ENCODE measurements around the gene FZD7. TPM values are rescaled to one million over a fixed set of nuclear protein-coding genes. Genes with fewer than 3 reads are reported as not detected.

The FZD7 gene
- total and polyA plus RNA-seq, 9 of the 15 experiments (the other 6 are each of a cell fraction or from before 2014, with no cell fraction given), result 0.11 to 2.4 (median 0.69) TPM

DNA sequence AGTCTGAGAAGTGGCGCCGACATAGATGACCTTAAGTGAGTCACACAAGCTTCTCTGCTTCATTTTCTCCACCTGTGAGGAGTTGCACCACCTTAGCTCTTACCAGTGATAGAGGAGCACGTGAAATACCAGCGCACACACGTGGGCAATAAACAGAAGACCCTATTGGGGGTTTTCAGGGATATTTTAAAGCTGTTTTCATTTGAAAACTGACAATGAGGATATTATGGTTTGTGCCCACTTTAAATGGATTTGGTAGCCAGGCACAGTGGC is 47.3 kb upstream of the FZD7 start:
- 6% methylated on average over 5 of the region's 5 CpGs for WGBS (ENCODE audit: insufficient coverage, low coverage, missing lambda C conversion rate)

More for the DNA sequence above, 47.3 kb upstream of the FZD7 start:
- H3K4me1 ChIP-seq (replicated peaks in 1 of 2; ENCODE audit: control insufficient read depth in 2 of 2, insufficient read depth in 2 of 2, low read length in 2 of 2), result no peaks in the 10 kb centered on the region; a peak in 1 of 5 replicates
- ATAC-seq (no peak), FAIRE-seq (no peak), DNase-seq (ENCODE audit: extremely low read depth in 1 of 4, low spot score in 3 of 4) (no peak)
- ChIA-PET POLR2A (no interaction called here), CTCF (ENCODE audit: low intra/inter-chr PET ratio) (no interaction called here)
- H3K79me2 ChIP-seq (ENCODE audit: control insufficient read depth, insufficient read depth, low read length), result no peaks in the 10 kb centered on the region
- no peak overlapping the region for H3K9ac ChIP-seq (ENCODE audit: insufficient read depth in 1 of 2, low read depth in 2 of 2, low read length in 2 of 2)
- H4K20me1 ChIP-seq (replicated peaks; ENCODE audit: control insufficient read depth, insufficient read depth, low read length), result no peaks in the 10 kb centered on the region
- intact Hi-C loops (cut with micrococcal nuclease), result no loop called here
- H3K27me3 ChIP-seq (ENCODE audit: control insufficient read depth in 2 of 2, insufficient read depth in 2 of 2, low read length in 2 of 2), result peaks cover 4 to 21% of the 10 kb centered on the region in 2 experiments; a peak in 4 of 5 replicates
- no peak for TF ChIP-seq ZNF253 (CRISPR knock-in tag; conservative IDR thresholded peaks at IDR 0.05)
- TF ChIP-seq, protein P1, sequence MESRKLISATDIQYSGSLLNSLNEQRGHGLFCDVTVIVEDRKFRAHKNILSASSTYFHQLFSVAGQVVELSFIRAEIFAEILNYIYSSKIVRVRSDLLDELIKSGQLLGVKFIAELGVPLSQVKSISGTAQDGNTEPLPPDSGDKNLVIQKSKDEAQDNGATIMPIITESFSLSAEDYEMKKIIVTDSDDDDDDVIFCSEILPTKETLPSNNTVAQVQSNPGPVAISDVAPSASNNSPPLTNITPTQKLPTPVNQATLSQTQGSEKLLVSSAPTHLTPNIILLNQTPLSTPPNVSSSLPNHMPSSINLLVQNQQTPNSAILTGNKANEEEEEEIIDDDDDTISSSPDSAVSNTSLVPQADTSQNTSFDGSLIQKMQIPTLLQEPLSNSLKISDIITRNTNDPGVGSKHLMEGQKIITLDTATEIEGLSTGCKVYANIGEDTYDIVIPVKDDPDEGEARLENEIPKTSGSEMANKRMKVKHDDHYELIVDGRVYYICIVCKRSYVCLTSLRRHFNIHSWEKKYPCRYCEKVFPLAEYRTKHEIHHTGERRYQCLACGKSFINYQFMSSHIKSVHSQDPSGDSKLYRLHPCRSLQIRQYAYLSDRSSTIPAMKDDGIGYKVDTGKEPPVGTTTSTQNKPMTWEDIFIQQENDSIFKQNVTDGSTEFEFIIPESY (CRISPR knock-in tag; IDR thresholded peaks at IDR 0.05), result no peak
- TF ChIP-seq ZNF134 (CRISPR knock-in tag; conservative IDR thresholded peaks at IDR 0.05), result no peak
- TF ChIP-seq, protein P2, sequence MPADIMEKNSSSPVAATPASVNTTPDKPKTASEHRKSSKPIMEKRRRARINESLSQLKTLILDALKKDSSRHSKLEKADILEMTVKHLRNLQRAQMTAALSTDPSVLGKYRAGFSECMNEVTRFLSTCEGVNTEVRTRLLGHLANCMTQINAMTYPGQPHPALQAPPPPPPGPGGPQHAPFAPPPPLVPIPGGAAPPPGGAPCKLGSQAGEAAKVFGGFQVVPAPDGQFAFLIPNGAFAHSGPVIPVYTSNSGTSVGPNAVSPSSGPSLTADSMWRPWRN (IDR thresholded peaks at IDR 0.05; ENCODE audit: low read depth), result no peak
- TF ChIP-seq NFATC3 (IDR thresholded peaks at IDR 0.05), result no peak
- no peak for TF ChIP-seq TGIF2 (CRISPR knock-in tag; IDR thresholded peaks at IDR 0.05)
- no peak for TF ChIP-seq ZNF165 (CRISPR knock-in tag; IDR thresholded peaks at IDR 0.05; ENCODE audit: borderline replicate concordance)
- TF ChIP-seq MEIS2 (IDR thresholded peaks at IDR 0.05; ENCODE audit: partially characterized antibody), result no peak
- no peak for TF ChIP-seq PRPF4 (IDR thresholded peaks at IDR 0.05; ENCODE audit: insufficient read depth, low read depth, low read length, poor library complexity, severe bottlenecking)
- TF ChIP-seq, protein P3, sequence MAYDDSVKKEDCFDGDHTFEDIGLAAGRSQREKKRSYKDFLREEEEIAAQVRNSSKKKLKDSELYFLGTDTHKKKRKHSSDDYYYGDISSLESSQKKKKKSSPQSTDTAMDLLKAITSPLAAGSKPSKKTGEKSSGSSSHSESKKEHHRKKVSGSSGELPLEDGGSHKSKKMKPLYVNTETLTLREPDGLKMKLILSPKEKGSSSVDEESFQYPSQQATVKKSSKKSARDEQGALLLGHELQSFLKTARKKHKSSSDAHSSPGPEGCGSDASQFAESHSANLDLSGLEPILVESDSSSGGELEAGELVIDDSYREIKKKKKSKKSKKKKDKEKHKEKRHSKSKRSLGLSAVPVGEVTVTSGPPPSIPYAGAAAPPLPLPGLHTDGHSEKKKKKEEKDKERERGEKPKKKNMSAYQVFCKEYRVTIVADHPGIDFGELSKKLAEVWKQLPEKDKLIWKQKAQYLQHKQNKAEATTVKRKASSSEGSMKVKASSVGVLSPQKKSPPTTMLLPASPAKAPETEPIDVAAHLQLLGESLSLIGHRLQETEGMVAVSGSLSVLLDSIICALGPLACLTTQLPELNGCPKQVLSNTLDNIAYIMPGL (CRISPR knock-in tag; IDR thresholded peaks at IDR 0.05), result no peak
- TF ChIP-seq NR2C2 (CRISPR knock-in tag; IDR thresholded peaks at IDR 0.05), result no peak
- TF ChIP-seq NR2C2 (tag; IDR thresholded peaks at IDR 0.05), result no peak
- TF ChIP-seq, protein P4, sequence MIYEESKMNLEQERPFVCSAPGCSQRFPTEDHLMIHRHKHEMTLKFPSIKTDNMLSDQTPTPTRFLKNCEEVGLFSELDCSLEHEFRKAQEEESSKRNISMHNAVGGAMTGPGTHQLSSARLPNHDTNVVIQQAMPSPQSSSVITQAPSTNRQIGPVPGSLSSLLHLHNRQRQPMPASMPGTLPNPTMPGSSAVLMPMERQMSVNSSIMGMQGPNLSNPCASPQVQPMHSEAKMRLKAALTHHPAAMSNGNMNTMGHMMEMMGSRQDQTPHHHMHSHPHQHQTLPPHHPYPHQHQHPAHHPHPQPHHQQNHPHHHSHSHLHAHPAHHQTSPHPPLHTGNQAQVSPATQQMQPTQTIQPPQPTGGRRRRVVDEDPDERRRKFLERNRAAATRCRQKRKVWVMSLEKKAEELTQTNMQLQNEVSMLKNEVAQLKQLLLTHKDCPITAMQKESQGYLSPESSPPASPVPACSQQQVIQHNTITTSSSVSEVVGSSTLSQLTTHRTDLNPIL (CRISPR knock-in tag; IDR thresholded peaks at IDR 0.05), result no peak
- TF ChIP-seq ZNF408 (CRISPR knock-in tag; IDR thresholded peaks at IDR 0.05; ENCODE audit: low read depth), result no peak
- TF ChIP-seq, protein P5, sequence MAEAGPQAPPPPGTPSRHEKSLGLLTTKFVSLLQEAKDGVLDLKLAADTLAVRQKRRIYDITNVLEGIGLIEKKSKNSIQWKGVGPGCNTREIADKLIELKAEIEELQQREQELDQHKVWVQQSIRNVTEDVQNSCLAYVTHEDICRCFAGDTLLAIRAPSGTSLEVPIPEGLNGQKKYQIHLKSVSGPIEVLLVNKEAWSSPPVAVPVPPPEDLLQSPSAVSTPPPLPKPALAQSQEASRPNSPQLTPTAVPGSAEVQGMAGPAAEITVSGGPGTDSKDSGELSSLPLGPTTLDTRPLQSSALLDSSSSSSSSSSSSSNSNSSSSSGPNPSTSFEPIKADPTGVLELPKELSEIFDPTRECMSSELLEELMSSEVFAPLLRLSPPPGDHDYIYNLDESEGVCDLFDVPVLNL (CRISPR knock-in tag; IDR thresholded peaks at IDR 0.05; ENCODE audit: low read depth), result no peak
- no peak for TF ChIP-seq YBX1 (IDR thresholded peaks at IDR 0.05)
- BruUV-seq (replicated peaks), result no TSS peak
- no peak overlapping the region for H3K27ac ChIP-seq (ENCODE audit: extremely low read depth, low read depth, low read length)
- H2AFZ ChIP-seq (ENCODE audit: low read depth, low read length), result no peak overlapping the region
- H3K4me2 ChIP-seq (ENCODE audit: insufficient read depth, low read length), result no peak overlapping the region
- H3K9me3 ChIP-seq (replicated peaks; ENCODE audit: control insufficient read depth, insufficient read depth, low read depth, low read length), result no peaks in the 10 kb centered on the region
- no peak overlapping the region for H3K4me3 ChIP-seq
- no peaks in the 10 kb centered on the region for H3K9me1 ChIP-seq (ENCODE audit: control insufficient read depth, insufficient read depth, low read length)
- H3K36me3 ChIP-seq (ENCODE audit: control insufficient read depth, insufficient read depth, low read length), result no peaks in the 10 kb centered on the region
- in situ Hi-C loops (cut with MboI), result no loop called here

All from K562 (cell line).